Astrocyte (in vitro differentiated cells and primary cell): ENCODE results near the gene WDSUB1.

Source experiments
- CTCF ChIP-seq: IDR thresholded peaks from 2 replicates; pipeline ENCODE4 v1.5.1; 2011; ENCODE audit warnings: low read depth, mild to moderate bottlenecking, inconsistent platforms, low read length, moderate library complexity; ENCODE audit not compliant: insufficient read depth
- EZH2 ChIP-seq: IDR thresholded peaks from 2 replicates; pipeline ENCODE4 v1.6.1; 2012; ENCODE audit warnings: mild to moderate bottlenecking, low read length, inconsistent platforms; ENCODE audit not compliant: insufficient read depth

DNA sequence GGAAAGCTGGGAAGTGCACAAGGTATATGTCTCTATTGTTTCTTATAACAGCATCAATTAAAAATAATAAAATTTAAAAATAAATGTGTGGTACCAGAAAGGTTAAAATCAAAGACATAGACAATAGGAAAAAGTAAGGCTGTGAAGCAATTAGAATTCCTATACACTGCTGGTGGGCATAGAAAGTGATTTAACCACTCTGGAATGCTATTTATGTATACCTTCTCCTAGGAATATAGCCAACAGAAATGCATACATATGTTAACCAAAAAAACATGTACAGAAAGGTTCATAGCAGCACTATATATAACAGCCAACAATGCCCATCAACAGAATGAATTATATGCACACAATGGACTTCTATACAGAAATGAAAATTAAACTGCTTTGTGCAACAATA lies 43.0 kb downstream of the WDSUB1 start:
- no peak for TF ChIP-seq CTCF
- TF ChIP-seq EZH2 = no peak
